T-helper 22 cell (primary cell): ENCODE measurements around the gene KLHL11.

ENCODE experiments used
- DNase-seq: peaks from one replicate; pipeline ENCODE4 v3.0.0-alpha.2; 2020; ENCODE audit warnings: low read depth

The KLHL11 gene

GRCh38 chr17:41810659-41811548 lies 54.3 kb downstream of the KLHL11 start:
- DNase-seq: no peak

GRCh38 chr17:41806685-41807445 lies 58.4 kb downstream of the KLHL11 start:
- DNase-seq: no peak
